OCI-LY3 (cell line): Measurements from ENCODE around the gene ERGIC1.

Experiments
- H2AFZ ChIP-seq: fragments of 200-600, 300-600 bp; shearing (Covaris generic); 2 replicates; pipeline ENCODE4 v1.6.0; 2014; ENCODE audit warnings: antibody characterized with exemption, low read depth, low read length
- H3K27ac ChIP-seq: fragments of 200-600, 300-600 bp; sonication (generic); 2 replicates; pipeline ENCODE4 v1.5.1; 2014; ENCODE audit warnings: mild to moderate bottlenecking, low read length, moderate library complexity, mixed read lengths
- H3K27me3 ChIP-seq: fragments of 200-600, 300-600 bp; sonication (generic); 2 replicates; pipeline ENCODE4 v1.6.1; 2014; ENCODE audit warnings: low read depth, low read length, mixed read lengths
- H3K36me3 ChIP-seq: fragments of 200-600, 300-600 bp; sonication (generic); replicated peaks from 2 replicates; pipeline ENCODE3; 2014; ENCODE audit warnings: low read depth, low read length, mixed read lengths
- H3K4me1 ChIP-seq: fragments of 300-600, 200-600 bp; sonication (generic); 2 replicates; pipeline ENCODE4 v1.6.1; 2014; ENCODE audit warnings: low read length, mixed read lengths
- H3K4me2 ChIP-seq: fragments of 200-600, 300-600 bp; sonication (generic); 2 replicates; pipeline ENCODE4 v1.6.1; 2014; ENCODE audit warnings: low read length, mixed read lengths
- H3K4me3 ChIP-seq: fragments of 300-600, 200-600 bp; sonication (generic); 2 replicates; pipeline ENCODE4 v1.5.1; 2014; ENCODE audit warnings: antibody characterized with exemption, mild to moderate bottlenecking, low read length, moderate library complexity
- H3K79me2 ChIP-seq: fragments of 300-600, 200-600 bp; shearing (Covaris generic); 2 replicates; pipeline ENCODE4 v1.6.1; 2014; ENCODE audit warnings: mild to moderate bottlenecking, low read length, mixed read lengths
- H3K9ac ChIP-seq: fragments of 300-600, 200-600 bp; shearing (Covaris generic); 2 replicates; pipeline ENCODE4 v1.6.0; 2014; ENCODE audit warnings: mild to moderate bottlenecking, low read length, moderate library complexity
- H3K9me3 ChIP-seq: fragments of 200-600, 300-600 bp; shearing (Covaris generic); 2 replicates; pipeline ENCODE4 v1.6.1; 2014; ENCODE audit warnings: low read length, mixed read lengths; ENCODE audit not compliant: insufficient read depth
- H4K20me1 ChIP-seq: fragments of 200-600, 300-600 bp; sonication (generic); 2 replicates; pipeline ENCODE4 v1.6.1; 2016; ENCODE audit warnings: low read length, mixed read lengths; ENCODE audit not compliant: insufficient read depth
- EZH2phosphoT487 ChIP-seq: fragments of 200-600 bp; shearing (Covaris generic); IDR thresholded peaks from 2 replicates; pipeline ENCODE4 v1.6.1; 2018; ENCODE audit warnings: antibody characterized with exemption, mixed run types, low read depth
- TF ChIP-seq, protein P1 (sequence below): fragments of 200-600, 300-600 bp; sonication (generic); IDR thresholded peaks from 2 replicates; pipeline ENCODE4 v1.5.1; 2014; ENCODE audit warnings: antibody characterized with exemption, low read length, low read depth

ERGIC1 gene

DNA sequence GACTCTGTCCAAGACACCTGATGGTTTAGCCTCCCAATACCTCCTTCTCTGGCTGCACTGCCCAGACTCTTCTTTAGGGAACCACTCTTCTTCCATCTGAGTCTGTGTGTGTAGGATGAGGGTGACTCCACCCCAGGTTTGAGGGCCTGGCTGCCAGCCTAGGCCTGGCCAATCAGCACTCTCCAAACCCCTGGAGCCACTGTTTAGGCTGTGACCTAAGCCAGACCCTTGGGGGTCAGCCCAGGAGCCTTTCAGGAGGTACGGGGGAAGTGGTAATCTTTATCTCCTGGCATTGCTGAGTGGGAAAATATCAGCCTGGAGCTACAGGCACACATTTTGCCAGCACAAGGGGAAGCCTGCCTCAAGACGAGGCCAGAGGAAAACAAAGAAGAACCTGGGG is 6.2 kb upstream of the ERGIC1 start:
- TF ChIP-seq, protein P1, sequence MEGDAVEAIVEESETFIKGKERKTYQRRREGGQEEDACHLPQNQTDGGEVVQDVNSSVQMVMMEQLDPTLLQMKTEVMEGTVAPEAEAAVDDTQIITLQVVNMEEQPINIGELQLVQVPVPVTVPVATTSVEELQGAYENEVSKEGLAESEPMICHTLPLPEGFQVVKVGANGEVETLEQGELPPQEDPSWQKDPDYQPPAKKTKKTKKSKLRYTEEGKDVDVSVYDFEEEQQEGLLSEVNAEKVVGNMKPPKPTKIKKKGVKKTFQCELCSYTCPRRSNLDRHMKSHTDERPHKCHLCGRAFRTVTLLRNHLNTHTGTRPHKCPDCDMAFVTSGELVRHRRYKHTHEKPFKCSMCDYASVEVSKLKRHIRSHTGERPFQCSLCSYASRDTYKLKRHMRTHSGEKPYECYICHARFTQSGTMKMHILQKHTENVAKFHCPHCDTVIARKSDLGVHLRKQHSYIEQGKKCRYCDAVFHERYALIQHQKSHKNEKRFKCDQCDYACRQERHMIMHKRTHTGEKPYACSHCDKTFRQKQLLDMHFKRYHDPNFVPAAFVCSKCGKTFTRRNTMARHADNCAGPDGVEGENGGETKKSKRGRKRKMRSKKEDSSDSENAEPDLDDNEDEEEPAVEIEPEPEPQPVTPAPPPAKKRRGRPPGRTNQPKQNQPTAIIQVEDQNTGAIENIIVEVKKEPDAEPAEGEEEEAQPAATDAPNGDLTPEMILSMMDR: no peak
- no peak for TF ChIP-seq EZH2phosphoT487
- no peak overlapping the region for H3K9ac ChIP-seq
- H3K27me3 ChIP-seq: no peaks in the 10 kb centered on the region
- no peak overlapping the region for H3K4me2 ChIP-seq
- peaks cover 9% of the 10 kb centered on the region; the same call in 1 of the 2 replicates for H3K9me3 ChIP-seq
- H3K4me1 ChIP-seq: no peaks in the 10 kb centered on the region
- no peaks in the 10 kb centered on the region for H3K79me2 ChIP-seq
- H3K27ac ChIP-seq: no peak overlapping the region
- no peak overlapping the region for H2AFZ ChIP-seq
- no peak overlapping the region for H3K4me3 ChIP-seq
- H4K20me1 ChIP-seq: no peaks in the 10 kb centered on the region
- peaks cover 2% of the 10 kb centered on the region for H3K36me3 ChIP-seq

DNA sequence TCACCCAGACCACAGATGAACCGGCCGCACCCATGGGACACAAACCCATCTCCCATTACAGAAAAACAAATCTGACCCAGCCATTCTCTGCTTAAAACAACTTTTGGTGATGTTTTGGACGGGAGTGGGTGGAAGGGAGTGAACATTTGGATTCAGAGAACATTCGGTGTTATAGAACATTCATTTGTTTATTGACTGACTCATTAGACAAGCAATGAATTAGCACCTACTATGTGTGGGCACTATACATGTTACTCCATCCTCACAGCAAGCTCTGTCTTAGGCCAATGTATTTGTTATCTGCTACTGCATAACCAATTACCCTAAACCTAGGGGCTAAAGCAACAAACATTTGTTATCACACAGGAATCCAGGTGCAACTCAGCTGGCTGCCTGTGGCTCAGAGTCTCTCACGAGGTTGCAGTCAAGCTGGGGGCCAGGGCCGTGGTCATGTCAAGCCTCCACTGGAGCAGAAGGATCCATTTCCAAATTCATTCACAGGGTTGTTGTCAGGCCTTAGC is 5.1 kb upstream of the ERGIC1 start:
- Histone ChIP-seq H3K4me3 (no peak overlapping the region), H3K4me1 (peaks cover 7% of the 10 kb centered on the region), H3K27ac (no peak overlapping the region), H3K27me3 (no peaks in the 10 kb centered on the region), H3K79me2 (no peaks in the 10 kb centered on the region), H3K9ac (no peak overlapping the region), H3K9me3 (peaks cover 9% of the 10 kb centered on the region; the same call in 1 of the 2 replicates), H4K20me1 (no peaks in the 10 kb centered on the region), H2AFZ (no peak overlapping the region), H3K4me2 (no peak overlapping the region), H3K36me3 (peaks cover 2% of the 10 kb centered on the region)
- TF ChIP-seq, protein P1: no peak
- no peak for TF ChIP-seq EZH2phosphoT487

DNA sequence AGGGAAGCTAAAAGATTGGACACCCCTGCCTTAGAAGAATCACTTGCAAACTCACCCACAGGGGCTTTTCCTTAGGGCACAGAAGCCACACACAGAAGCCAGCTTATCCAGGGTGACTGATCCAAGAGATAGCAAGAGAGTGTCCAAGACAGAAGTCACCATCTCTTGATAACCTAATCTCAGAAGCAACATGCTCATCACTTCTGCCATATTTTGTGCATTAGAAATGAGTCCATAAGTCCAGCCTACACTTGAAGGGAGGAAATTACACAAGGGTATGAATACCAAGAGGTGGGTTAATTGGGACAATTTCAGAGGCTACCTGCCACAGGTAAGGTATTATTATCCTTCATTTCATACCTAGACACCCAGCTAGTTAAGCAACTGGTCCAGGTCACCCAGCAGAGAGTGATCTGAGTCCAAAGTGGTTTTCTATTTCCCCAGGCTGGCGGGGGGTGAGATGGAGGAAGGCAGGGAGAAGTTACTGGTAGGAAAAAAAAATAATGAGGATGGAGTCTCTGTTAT is 3.7 kb upstream of the ERGIC1 start:
- H3K4me2 ChIP-seq: no peak overlapping the region
- peaks cover 11% of the 10 kb centered on the region for H3K4me1 ChIP-seq
- H3K36me3 ChIP-seq: peaks cover 2% of the 10 kb centered on the region
- peaks cover 8% of the 10 kb centered on the region; the same call in 1 of the 2 replicates for H3K9me3 ChIP-seq
- H3K27ac ChIP-seq: no peak overlapping the region
- H3K27me3 ChIP-seq: no peaks in the 10 kb centered on the region
- H3K79me2 ChIP-seq: peaks cover 11% of the 10 kb centered on the region
- no peak overlapping the region for H2AFZ ChIP-seq
- TF ChIP-seq, protein P1: no peak
- no peak for TF ChIP-seq EZH2phosphoT487
- H3K9ac ChIP-seq: no peak overlapping the region
- H4K20me1 ChIP-seq: no peaks in the 10 kb centered on the region
- H3K4me3 ChIP-seq: no peak overlapping the region

DNA sequence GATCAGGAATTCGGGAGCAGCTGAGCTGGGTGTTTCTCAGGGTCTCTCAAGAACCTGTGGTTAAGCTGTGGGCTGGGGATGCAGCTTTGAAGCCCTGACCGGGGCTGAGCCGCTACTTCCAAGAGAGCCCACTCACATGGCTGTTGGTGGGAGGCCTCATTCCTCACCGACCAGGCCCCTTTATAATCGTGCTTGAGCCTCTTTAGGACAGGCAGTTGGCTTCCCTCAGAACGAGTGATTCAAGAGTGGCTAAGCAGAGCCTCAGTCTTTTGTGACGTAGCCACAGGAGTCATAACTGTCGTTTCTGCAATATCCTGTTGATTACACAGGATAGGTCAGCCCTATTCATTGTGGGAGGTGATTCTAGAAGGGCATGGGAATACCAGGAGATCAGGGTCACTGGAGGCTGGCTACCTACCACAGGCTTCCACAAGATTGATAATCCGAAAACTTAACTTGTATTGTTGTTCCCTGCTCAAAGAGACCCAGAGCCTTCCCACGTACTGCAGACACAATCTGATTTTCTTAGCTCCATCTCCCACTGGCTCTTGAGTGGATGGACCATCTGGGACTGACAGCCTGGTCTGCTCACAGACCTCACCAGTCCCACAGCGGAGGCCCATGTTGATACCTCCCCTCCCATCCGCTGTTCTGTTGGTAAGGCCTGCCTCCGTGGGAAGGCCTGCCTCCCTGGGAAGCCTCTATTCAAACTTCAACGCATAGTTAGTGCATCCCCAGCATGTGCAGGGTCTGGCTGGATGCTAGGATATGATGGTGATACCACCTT is 3.0 kb upstream of the ERGIC1 start:
- H3K27me3 ChIP-seq: no peaks in the 10 kb centered on the region
- peaks cover 18% of the 10 kb centered on the region for H3K79me2 ChIP-seq
- peaks cover 17% of the 10 kb centered on the region for H3K4me1 ChIP-seq
- H3K4me3 ChIP-seq: no peak overlapping the region
- H3K4me2 ChIP-seq: no peak overlapping the region
- H3K9me3 ChIP-seq: peaks cover 1% of the 10 kb centered on the region; the same call in 1 of the 2 replicates
- no peaks in the 10 kb centered on the region for H3K36me3 ChIP-seq
- TF ChIP-seq, protein P1: no peak
- no peak for TF ChIP-seq EZH2phosphoT487
- H3K9ac ChIP-seq: no peak overlapping the region
- no peak overlapping the region for H2AFZ ChIP-seq
- peaks cover 4% of the 10 kb centered on the region; the same call in 1 of the 2 replicates for H4K20me1 ChIP-seq
- no peak overlapping the region for H3K27ac ChIP-seq
